ENCODE results near the gene SYNGAP1. TPM values are rescaled to one million over a fixed set of nuclear protein-coding genes. Genes with fewer than 3 reads are reported as not detected.
"Not testable (repeated sequence)": the region's sequence is repeated elsewhere in the genome, so short reads cannot be mapped to it uniquely, and the experiment has no call there.

The SYNGAP1 gene
- total RNA-seq: 10 to 100 TPM in 1 of 2 donors, 1 to 10 TPM in 1; 3.6 to 10.1 TPM

GRCh38 chr6:33419580-33420490 lies at the start of gene SYNGAP1:
Gene SYNGAP1, plus strand, starts transcription at chr6:33420065. Its CDS starts 200 bp downstream, at chr6:33420265.
- peak within 1 kb of the TSS; percentile 33 to 47 for H3K4me3 ChIP-seq
- H3K36me3 ChIP-seq: peaks cover 13% of the 10 kb centered on the region
- no peaks in the 10 kb centered on the region for H3K27me3 ChIP-seq
- no peak for DNase-seq (ENCODE audit: low spot score)
- H3K9me3 ChIP-seq: no peaks in the 10 kb centered on the region
- no peak for TF ChIP-seq CTCF (IDR thresholded peaks at IDR 0.05)
- peak within 1 kb of the TSS; percentile 96 to 97 for H3K27ac ChIP-seq
- peaks cover 0 to 48% of the 10 kb centered on the region in 2 donors for H3K4me1 ChIP-seq

- H3K4me3 ChIP-seq; H3K27me3 ChIP-seq; H3K27ac ChIP-seq; DNase-seq (ENCODE audit: low spot score); H3K36me3 ChIP-seq; H3K9me3 ChIP-seq: not testable (repeated sequence)
- H3K4me1 ChIP-seq: peaks cover 0 to 26% of the 10 kb centered on the region in 2 donors
These were observed 48.0 kb upstream of the SYNGAP1 start for GRCh38 chr6:33371901-33372300.

GRCh38 chr6:33372526-33373123 lies 47.2 kb upstream of the SYNGAP1 start:
- Histone ChIP-seq H3K9me3 (no peaks in the 10 kb centered on the region), H3K36me3 (no peaks in the 10 kb centered on the region), H3K4me1 (peaks cover 0 to 26% of the 10 kb centered on the region in 2 donors), H3K27ac (no peak overlapping the region), H3K4me3 (no peak overlapping the region), H3K27me3 (no peaks in the 10 kb centered on the region)
- no peak for DNase-seq (ENCODE audit: low spot score)
- TF ChIP-seq CTCF (IDR thresholded peaks at IDR 0.05): no peak

GRCh38 chr6:33373960-33374910 lies 45.6 kb upstream of the SYNGAP1 start:
- H3K36me3 ChIP-seq: no peaks in the 10 kb centered on the region
- no peaks in the 10 kb centered on the region for H3K9me3 ChIP-seq
- TF ChIP-seq CTCF (IDR thresholded peaks at IDR 0.05): no peak
- H3K27me3 ChIP-seq: no peaks in the 10 kb centered on the region
- peaks cover 0 to 26% of the 10 kb centered on the region in 2 donors for H3K4me1 ChIP-seq
- DNase-seq (ENCODE audit: low spot score): no peak
- H3K4me3 ChIP-seq: no peak overlapping the region
- peak overlapping the region in 1 of 2 donors; percentile 17 for H3K27ac ChIP-seq

GRCh38 chr6:33375143-33375671 lies 44.7 kb upstream of the SYNGAP1 start:
- TF ChIP-seq CTCF (IDR thresholded peaks at IDR 0.05): no peak
- peaks cover 0 to 26% of the 10 kb centered on the region in 2 donors for H3K4me1 ChIP-seq
- no peak overlapping the region for H3K4me3 ChIP-seq
- H3K27ac ChIP-seq: peak overlapping the region; percentile 67 to 69
- peak; percentile 90 for DNase-seq (ENCODE audit: low spot score)
- H3K36me3 ChIP-seq: no peaks in the 10 kb centered on the region
- no peaks in the 10 kb centered on the region for H3K27me3 ChIP-seq
- H3K9me3 ChIP-seq: no peaks in the 10 kb centered on the region

Measured in right atrium auricular region (tissue), 2 donors.